HL-60 (cell line): ENCODE results near the gene ST6GAL1.

Experiments used
- DNase-seq, 2 experiments: peaks; one replicate each; pipeline ENCODE4 v3.0.0-alpha.2; 2010 to 2020; ENCODE audit warnings: low read depth in 1 of 2, low spot score in 1 of 2
- H3K27ac ChIP-seq: fragments of 250-450 bp; sonication (Bioruptor Pico); replicated peaks from 2 replicates; pipeline ENCODE4 v1.5.1; 2020; ENCODE audit warnings: mild to moderate bottlenecking, moderate library complexity
- H3K27me3 ChIP-seq: fragments of 250-450 bp; sonication (Bioruptor Pico); 2 replicates; pipeline ENCODE4 v1.5.1; 2021; ENCODE audit warnings: mild to moderate bottlenecking, moderate library complexity; ENCODE audit not compliant: insufficient read depth, poor library complexity, severe bottlenecking
- H3K4me3 ChIP-seq: replicated peaks from 2 replicates; pipeline ENCODE4 v1.5.1; 2011; ENCODE audit warnings: mild to moderate bottlenecking, control low read depth, low read length; ENCODE audit not compliant: insufficient read depth
- GABPA ChIP-seq: IDR thresholded peaks from 2 replicates; pipeline ENCODE4 v1.6.1; 2012; ENCODE audit warnings: low read depth
- POLR2AphosphoS5 ChIP-seq: IDR thresholded peaks from 2 replicates; pipeline ENCODE4 v1.6.1; 2012; ENCODE audit warnings: low read depth
- SPI1 ChIP-seq: IDR thresholded peaks from 2 replicates; pipeline ENCODE4 v1.6.1; 2012; ENCODE audit warnings: low read depth, mild to moderate bottlenecking, borderline replicate concordance
- TF ChIP-seq, protein P1 (sequence below): IDR thresholded peaks from 2 replicates; pipeline ENCODE4 v1.6.1; 2012; ENCODE audit warnings: low read depth; ENCODE audit not compliant: insufficient replicate concordance
- TF ChIP-seq, protein P2 (sequence below): IDR thresholded peaks from one replicate; pipeline ENCODE4 v1.5.1; 2011; ENCODE audit warnings: low read length, control low read depth, inconsistent platforms; ENCODE audit not compliant: insufficient read depth

The ST6GAL1 gene

DNA sequence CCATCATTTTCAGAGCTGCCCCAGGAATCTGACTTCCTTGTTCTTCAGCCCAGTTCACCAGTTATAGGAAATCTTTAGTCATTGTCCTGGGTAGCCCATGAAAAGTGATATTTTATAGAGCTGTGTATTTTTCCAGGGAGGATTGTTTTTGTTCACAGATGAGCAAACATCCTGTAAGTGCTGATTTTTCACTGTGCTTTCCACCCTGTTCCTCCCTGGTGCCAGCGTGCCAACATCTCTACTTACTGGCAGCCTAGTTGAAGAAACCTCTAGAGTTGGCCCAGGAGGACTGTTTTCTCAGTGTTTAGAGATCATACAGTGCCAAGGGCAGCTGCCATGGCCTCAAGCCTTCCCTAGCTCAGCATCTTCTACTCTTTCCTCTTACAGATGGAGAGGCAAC lies 41.3 kb downstream of the ST6GAL1 start:
- no peaks in the 10 kb centered on the region for H3K27me3 ChIP-seq
- H3K4me3 ChIP-seq, result no peak overlapping the region
- no peak overlapping the region for H3K27ac ChIP-seq
- TF ChIP-seq POLR2AphosphoS5, result no peak
- TF ChIP-seq GABPA, result no peak
- no peak for TF ChIP-seq SPI1
- TF ChIP-seq, protein P1, sequence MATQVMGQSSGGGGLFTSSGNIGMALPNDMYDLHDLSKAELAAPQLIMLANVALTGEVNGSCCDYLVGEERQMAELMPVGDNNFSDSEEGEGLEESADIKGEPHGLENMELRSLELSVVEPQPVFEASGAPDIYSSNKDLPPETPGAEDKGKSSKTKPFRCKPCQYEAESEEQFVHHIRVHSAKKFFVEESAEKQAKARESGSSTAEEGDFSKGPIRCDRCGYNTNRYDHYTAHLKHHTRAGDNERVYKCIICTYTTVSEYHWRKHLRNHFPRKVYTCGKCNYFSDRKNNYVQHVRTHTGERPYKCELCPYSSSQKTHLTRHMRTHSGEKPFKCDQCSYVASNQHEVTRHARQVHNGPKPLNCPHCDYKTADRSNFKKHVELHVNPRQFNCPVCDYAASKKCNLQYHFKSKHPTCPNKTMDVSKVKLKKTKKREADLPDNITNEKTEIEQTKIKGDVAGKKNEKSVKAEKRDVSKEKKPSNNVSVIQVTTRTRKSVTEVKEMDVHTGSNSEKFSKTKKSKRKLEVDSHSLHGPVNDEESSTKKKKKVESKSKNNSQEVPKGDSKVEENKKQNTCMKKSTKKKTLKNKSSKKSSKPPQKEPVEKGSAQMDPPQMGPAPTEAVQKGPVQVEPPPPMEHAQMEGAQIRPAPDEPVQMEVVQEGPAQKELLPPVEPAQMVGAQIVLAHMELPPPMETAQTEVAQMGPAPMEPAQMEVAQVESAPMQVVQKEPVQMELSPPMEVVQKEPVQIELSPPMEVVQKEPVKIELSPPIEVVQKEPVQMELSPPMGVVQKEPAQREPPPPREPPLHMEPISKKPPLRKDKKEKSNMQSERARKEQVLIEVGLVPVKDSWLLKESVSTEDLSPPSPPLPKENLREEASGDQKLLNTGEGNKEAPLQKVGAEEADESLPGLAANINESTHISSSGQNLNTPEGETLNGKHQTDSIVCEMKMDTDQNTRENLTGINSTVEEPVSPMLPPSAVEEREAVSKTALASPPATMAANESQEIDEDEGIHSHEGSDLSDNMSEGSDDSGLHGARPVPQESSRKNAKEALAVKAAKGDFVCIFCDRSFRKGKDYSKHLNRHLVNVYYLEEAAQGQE, result no peak
- TF ChIP-seq, protein P2, sequence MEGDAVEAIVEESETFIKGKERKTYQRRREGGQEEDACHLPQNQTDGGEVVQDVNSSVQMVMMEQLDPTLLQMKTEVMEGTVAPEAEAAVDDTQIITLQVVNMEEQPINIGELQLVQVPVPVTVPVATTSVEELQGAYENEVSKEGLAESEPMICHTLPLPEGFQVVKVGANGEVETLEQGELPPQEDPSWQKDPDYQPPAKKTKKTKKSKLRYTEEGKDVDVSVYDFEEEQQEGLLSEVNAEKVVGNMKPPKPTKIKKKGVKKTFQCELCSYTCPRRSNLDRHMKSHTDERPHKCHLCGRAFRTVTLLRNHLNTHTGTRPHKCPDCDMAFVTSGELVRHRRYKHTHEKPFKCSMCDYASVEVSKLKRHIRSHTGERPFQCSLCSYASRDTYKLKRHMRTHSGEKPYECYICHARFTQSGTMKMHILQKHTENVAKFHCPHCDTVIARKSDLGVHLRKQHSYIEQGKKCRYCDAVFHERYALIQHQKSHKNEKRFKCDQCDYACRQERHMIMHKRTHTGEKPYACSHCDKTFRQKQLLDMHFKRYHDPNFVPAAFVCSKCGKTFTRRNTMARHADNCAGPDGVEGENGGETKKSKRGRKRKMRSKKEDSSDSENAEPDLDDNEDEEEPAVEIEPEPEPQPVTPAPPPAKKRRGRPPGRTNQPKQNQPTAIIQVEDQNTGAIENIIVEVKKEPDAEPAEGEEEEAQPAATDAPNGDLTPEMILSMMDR, result no peak
- no peak for DNase-seq

DNA sequence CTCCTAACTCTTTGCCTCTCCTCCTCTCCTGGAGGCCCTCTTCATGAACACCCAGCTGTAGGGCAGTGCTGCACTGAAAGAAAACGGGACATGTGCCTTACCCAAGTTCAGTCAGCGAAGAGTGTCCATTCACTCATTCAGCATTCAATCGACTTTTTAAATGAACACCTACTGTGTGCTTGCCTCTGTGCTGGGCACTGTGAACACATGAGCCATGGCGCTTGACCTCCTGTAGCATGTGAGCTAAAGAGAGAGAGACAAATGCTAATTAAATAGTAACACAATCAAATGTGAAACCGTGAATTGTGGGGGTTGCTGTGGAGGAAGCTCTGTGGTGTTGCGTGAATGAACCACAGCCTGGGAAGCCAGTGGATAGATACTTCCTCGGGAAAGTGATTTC lies 43.4 kb downstream of the ST6GAL1 start:
- no peak for TF ChIP-seq POLR2AphosphoS5
- TF ChIP-seq SPI1, result no peak
- TF ChIP-seq, protein P1, result no peak
- TF ChIP-seq GABPA, result no peak
- TF ChIP-seq, protein P2, result no peak
- Histone ChIP-seq H3K27me3 (no peaks in the 10 kb centered on the region), H3K4me3 (no peak overlapping the region), H3K27ac (no peak overlapping the region)
- DNase-seq, result no peak

DNA sequence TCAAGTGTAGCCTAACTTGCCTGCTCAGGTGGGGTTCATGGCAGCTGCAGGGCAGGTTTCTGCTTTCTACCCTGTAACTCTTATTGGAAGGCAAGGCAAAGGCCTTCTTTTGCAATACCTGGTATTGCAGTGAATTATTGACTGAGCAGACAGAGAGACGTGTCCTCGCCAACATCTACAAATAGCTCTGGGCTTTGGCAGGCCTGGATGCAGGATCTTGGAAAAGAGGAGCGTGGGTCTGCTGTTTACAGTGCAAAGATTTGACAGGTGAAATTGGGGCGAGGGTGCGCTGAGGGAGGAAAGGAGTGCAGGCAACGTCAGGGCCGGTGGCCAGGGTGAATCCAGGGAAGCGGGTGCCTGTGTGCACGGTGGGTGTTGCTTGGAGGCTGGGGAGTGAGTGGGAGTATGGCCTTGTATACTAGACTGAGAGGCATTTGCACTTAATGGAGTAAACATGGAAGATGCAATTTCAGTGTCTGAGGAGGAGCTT lies 44.5 kb downstream of the ST6GAL1 start:
- no peaks in the 10 kb centered on the region for H3K27me3 ChIP-seq
- TF ChIP-seq SPI1, result no peak
- TF ChIP-seq, protein P2, result no peak
- TF ChIP-seq POLR2AphosphoS5, result no peak
- TF ChIP-seq, protein P1, result no peak
- TF ChIP-seq GABPA, result no peak
- no peak for DNase-seq
- no peak overlapping the region for H3K4me3 ChIP-seq
- no peak overlapping the region for H3K27ac ChIP-seq
